Neural cell (in vitro differentiated cells): ENCODE results near the gene SDSL.

Source experiments
- EP300 ChIP-seq: fragments of 450-650 bp; conservative IDR thresholded peaks from 2 replicates; pipeline ENCODE4 v1.6.1; 2014; ENCODE audit warnings: antibody characterized with exemption, mild to moderate bottlenecking, moderate library complexity; ENCODE audit not compliant: poor library complexity, severe bottlenecking
- EZH2 ChIP-seq: fragments of 200-600, 300-800 bp; shearing (Covaris generic), sonication (generic); IDR thresholded peaks from 2 replicates; pipeline ENCODE4 v1.6.1; 2014; ENCODE audit warnings: antibody characterized with exemption, low read length, borderline replicate concordance, mild to moderate bottlenecking; ENCODE audit not compliant: insufficient read depth, poor library complexity, severe bottlenecking
- MXI1 ChIP-seq: fragments of 450-650 bp; conservative IDR thresholded peaks from 2 replicates; pipeline ENCODE4 v1.6.1; 2014; ENCODE audit warnings: antibody characterized with exemption, mild to moderate bottlenecking; ENCODE audit not compliant: poor library complexity, severe bottlenecking
- POLR2AphosphoS5 ChIP-seq: IDR thresholded peaks from 2 replicates; pipeline ENCODE4 v1.6.1; 2012
- RAD21 ChIP-seq: fragments of 450-650 bp; conservative IDR thresholded peaks from 2 replicates; pipeline ENCODE4 v1.6.1; 2014; ENCODE audit warnings: antibody characterized with exemption, mild to moderate bottlenecking, moderate library complexity
- SMC3 ChIP-seq: fragments of 450-650 bp; conservative IDR thresholded peaks from 2 replicates; pipeline ENCODE4 v1.6.1; 2014; ENCODE audit warnings: antibody characterized with exemption, mild to moderate bottlenecking, moderate library complexity; ENCODE audit not compliant: poor library complexity
- TAF1 ChIP-seq: IDR thresholded peaks from 2 replicates; pipeline ENCODE4 v1.6.1; 2012; ENCODE audit warnings: low read depth
- TF ChIP-seq, protein P1 (sequence below): fragments of 450-650 bp; IDR thresholded peaks from 2 replicates; pipeline ENCODE4 v1.5.1; 2014; ENCODE audit warnings: antibody characterized with exemption, mild to moderate bottlenecking, moderate library complexity; ENCODE audit not compliant: poor library complexity, severe bottlenecking
- TF ChIP-seq, protein P2 (sequence below): IDR thresholded peaks from 2 replicates; pipeline ENCODE4 v1.6.1; 2012; ENCODE audit warnings: borderline replicate concordance

DNA sequence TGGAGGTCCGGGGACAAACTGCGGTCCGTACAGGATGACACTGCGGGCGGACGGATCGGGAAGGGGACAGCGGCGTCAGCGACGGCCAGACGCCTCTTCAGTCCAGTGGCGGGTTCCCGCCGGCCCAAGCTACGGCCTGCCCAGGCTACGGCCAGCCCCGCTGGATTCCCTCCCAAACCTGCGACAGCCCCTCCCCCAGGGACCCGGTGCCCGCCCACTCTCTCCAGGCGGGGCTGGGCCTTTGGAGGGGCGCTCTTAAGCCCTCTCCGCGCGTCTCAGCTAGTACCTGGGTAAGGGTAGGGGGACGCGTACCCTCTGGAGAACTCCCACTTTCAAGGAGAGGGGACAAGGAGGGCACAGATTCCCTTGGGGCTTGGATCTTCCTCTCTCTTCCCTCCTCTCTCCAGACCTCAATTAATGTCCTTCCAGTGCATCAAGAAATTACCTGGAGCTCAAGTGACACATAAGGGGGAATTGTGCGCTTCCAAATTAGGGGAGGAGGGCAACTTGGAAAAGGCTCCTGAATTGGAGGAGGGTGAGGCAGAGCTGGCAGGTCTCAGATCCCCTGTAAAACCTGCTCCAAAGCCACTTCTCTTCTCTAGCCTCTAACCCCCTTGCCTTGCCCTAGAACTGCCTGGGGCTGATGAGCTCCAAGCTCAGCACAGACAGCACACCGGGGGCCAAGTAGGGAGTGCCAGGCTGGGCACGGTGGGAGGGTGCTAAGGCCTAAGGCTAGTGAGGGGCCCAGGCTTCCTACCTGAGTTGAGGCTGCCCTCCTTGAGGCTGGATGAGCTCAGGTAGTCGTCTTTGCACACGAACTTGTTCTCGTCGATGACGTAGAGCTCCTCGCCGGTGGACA is 46.4 kb downstream of the SDSL start:
- no peak for TF ChIP-seq MXI1
- no peak for TF ChIP-seq RAD21
- TF ChIP-seq, protein P1, sequence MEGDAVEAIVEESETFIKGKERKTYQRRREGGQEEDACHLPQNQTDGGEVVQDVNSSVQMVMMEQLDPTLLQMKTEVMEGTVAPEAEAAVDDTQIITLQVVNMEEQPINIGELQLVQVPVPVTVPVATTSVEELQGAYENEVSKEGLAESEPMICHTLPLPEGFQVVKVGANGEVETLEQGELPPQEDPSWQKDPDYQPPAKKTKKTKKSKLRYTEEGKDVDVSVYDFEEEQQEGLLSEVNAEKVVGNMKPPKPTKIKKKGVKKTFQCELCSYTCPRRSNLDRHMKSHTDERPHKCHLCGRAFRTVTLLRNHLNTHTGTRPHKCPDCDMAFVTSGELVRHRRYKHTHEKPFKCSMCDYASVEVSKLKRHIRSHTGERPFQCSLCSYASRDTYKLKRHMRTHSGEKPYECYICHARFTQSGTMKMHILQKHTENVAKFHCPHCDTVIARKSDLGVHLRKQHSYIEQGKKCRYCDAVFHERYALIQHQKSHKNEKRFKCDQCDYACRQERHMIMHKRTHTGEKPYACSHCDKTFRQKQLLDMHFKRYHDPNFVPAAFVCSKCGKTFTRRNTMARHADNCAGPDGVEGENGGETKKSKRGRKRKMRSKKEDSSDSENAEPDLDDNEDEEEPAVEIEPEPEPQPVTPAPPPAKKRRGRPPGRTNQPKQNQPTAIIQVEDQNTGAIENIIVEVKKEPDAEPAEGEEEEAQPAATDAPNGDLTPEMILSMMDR, result no peak
- TF ChIP-seq POLR2AphosphoS5, result no peak
- TF ChIP-seq EZH2, result no peak
- TF ChIP-seq EP300, result no peak
- no peak for TF ChIP-seq TAF1
- TF ChIP-seq, protein P2, sequence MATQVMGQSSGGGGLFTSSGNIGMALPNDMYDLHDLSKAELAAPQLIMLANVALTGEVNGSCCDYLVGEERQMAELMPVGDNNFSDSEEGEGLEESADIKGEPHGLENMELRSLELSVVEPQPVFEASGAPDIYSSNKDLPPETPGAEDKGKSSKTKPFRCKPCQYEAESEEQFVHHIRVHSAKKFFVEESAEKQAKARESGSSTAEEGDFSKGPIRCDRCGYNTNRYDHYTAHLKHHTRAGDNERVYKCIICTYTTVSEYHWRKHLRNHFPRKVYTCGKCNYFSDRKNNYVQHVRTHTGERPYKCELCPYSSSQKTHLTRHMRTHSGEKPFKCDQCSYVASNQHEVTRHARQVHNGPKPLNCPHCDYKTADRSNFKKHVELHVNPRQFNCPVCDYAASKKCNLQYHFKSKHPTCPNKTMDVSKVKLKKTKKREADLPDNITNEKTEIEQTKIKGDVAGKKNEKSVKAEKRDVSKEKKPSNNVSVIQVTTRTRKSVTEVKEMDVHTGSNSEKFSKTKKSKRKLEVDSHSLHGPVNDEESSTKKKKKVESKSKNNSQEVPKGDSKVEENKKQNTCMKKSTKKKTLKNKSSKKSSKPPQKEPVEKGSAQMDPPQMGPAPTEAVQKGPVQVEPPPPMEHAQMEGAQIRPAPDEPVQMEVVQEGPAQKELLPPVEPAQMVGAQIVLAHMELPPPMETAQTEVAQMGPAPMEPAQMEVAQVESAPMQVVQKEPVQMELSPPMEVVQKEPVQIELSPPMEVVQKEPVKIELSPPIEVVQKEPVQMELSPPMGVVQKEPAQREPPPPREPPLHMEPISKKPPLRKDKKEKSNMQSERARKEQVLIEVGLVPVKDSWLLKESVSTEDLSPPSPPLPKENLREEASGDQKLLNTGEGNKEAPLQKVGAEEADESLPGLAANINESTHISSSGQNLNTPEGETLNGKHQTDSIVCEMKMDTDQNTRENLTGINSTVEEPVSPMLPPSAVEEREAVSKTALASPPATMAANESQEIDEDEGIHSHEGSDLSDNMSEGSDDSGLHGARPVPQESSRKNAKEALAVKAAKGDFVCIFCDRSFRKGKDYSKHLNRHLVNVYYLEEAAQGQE, result no peak
- no peak for TF ChIP-seq SMC3
